AG09309 (cell line): ENCODE measurements around the gene ACAN.

Experiments
- DNase-seq: peaks from one replicate; pipeline ENCODE4 v3.0.0-alpha.2; 2010; ENCODE audit warnings: low read depth
- H3K4me3 ChIP-seq: 2 replicates; pipeline ENCODE4 v1.5.1; 2011; ENCODE audit warnings: mild to moderate bottlenecking, low read depth, low read length, moderate library complexity; ENCODE audit not compliant: control insufficient read depth
- TF ChIP-seq, protein P1 (sequence below): IDR thresholded peaks from 2 replicates; pipeline ENCODE4 v1.5.1; 2011; ENCODE audit warnings: mild to moderate bottlenecking, low read depth, low read length, inconsistent platforms; ENCODE audit not compliant: insufficient read depth, control insufficient read depth; ENCODE audit errors: missing control alignments

Gene ACAN

GRCh38 chr15:88891540-88892254, 88.5 kb downstream of the ACAN start:
- H3K4me3 ChIP-seq = no peak overlapping the region
- no peak for DNase-seq
- TF ChIP-seq, protein P1, sequence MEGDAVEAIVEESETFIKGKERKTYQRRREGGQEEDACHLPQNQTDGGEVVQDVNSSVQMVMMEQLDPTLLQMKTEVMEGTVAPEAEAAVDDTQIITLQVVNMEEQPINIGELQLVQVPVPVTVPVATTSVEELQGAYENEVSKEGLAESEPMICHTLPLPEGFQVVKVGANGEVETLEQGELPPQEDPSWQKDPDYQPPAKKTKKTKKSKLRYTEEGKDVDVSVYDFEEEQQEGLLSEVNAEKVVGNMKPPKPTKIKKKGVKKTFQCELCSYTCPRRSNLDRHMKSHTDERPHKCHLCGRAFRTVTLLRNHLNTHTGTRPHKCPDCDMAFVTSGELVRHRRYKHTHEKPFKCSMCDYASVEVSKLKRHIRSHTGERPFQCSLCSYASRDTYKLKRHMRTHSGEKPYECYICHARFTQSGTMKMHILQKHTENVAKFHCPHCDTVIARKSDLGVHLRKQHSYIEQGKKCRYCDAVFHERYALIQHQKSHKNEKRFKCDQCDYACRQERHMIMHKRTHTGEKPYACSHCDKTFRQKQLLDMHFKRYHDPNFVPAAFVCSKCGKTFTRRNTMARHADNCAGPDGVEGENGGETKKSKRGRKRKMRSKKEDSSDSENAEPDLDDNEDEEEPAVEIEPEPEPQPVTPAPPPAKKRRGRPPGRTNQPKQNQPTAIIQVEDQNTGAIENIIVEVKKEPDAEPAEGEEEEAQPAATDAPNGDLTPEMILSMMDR = no peak

DNA sequence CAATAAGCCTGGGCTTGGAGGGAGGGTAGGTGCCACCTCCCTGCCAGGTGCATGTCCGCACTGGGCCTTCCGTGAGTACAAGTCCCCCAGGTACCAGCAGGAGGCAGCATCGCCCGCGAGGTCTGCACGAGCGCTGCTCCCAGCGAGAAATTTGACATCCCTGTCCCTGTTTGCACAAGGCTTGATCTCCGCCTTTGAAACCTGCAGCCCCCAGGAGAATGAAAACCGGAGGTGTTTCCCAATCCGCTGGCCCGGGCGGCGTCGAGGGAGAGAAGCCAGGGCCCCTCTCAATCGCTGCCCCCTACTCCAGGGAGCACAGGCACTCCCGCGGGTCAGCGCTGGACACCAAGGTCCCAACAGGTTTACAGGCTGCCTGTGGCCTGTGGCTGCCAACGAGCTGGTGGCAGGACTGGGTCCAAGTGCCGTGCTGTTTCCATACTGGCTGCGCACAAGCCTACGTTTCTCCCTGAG, 91.1 kb downstream of the ACAN start:
- peak overlapping the region; percentile 59 for H3K4me3 ChIP-seq
- TF ChIP-seq, protein P1 = peak; percentile 68
- DNase-seq = no peak

DNA sequence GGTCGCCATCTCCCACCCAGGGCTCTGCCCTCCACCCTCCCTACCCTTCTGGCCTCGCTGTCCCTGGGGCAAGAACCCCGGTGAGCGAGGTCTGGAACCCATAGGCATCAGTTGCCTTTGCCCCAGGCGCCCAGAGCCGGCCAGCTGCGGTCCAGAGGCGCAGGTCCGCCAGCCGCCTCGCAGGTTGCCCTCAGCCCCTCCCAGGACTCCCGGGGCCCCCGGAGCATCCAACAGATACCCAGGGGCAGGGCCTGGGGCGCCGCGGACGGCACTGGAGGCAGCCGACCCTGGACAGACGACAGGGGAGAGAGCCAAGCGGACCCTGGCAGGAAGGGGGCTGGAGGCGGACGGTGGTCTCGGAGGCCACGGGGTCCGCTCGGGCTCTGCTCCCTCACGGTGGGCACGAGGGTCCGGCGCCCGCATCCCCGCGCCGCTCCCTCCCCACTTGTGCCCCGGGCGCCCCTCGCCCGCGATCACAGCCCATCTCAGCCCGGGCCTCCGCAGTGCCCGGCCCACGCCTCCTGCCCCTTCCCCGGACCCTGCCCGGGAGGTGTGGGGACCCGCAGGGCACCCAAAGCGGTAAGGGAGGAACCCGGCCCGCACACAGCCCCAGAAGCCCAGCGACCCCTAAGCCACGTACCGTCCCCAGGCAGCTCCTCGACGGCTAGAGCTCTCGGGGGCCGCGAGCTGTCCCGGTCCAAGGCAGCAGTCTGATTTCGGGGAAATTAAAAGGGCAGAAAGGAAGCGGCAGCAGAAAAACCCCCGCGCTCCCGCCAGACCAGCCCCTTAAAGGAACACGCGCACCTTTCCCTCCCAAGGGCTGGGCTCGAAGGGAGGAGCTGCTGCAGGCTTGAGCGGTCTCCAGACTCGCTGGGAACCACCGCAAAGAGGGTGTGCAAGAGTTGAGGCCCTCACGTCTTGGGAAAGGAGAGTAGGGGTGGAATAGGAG, 91.9 kb downstream of the ACAN start, which contains the start of gene HAPLN3:
HAPLN3 (minus strand) TSS at position 726 of the 949 bp plus-strand sequence. CDS start 8,246 bp downstream, outside the sequence.
- peak within 1 kb of the TSS; percentile 59 for H3K4me3 ChIP-seq
- TF ChIP-seq, protein P1 = no peak
- no peak for DNase-seq

DNA sequence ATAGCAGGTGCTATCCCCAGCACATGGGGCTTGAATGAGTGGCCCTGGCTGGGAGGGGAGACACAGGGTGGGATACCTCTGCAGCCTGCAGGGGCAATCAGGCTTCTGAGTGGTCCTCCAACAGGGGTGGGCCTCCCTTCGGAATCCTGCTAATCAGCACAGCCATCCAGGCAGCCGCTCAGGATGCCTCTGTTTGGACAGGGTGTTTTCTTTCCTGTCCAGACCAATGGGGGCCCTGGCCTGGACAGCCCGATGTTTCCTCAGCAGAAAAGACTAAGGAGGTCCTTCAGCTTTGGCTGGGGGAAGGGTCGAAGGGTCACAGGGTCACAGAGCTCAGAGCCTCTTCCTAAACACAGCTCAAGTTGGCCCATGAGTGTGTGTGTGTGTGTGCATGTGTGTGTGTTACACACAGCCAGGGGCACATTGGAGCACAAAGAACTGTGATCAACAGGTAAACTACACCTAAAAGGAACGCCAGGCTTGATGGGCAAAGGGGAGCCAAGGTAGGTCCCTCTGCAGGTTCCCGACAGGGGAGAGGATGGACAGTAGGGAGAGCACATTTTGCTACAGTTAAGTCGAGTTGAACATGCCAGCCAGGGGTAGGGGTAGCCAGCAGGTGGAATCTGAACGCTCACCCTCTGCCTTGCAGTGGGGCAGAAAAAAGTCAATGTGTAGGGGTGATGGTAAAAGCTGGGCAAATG, 93.2 kb downstream of the ACAN start:
- DNase-seq = no peak
- no peak overlapping the region for H3K4me3 ChIP-seq
- TF ChIP-seq, protein P1 = no peak

DNA sequence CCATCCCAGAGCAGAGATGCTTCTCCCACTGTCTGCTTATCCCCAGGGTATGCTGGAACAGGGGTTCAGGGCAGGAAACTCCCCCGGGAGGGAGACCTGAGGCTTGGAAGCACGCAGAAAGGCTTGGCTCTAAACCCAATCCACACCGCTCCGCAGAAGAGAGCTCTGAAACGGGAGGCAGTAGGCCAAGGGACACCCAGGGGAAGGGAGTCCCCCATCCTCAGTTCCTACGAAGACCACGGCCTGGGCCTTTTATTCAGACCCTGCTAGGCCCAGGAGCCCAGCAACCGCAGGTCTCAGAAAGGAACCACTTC, 93.9 kb downstream of the ACAN start:
- H3K4me3 ChIP-seq = no peak overlapping the region
- TF ChIP-seq, protein P1 = no peak
- DNase-seq = no peak
